Osteocyte (in vitro differentiated cells): Measurements from ENCODE around the gene RBMS3. TPM values are rescaled to one million over a fixed set of nuclear protein-coding genes. Genes with fewer than 3 reads are reported as not detected.

Source experiments
- DNase-seq: peaks from one replicate; pipeline ENCODE4 v3.0.0; 2021; ENCODE audit warnings: mixed read lengths; ENCODE audit not compliant: unreplicated experiment; ENCODE audit errors: extremely low spot score
- H3K27ac Mint-ChIP-seq: one replicate; pipeline ENCODE4 v1.8.0; 2021; ENCODE audit warnings: mild to moderate bottlenecking, mixed read lengths; ENCODE audit not compliant: unreplicated experiment
- H3K27me3 Mint-ChIP-seq: one replicate; pipeline ENCODE4 v1.8.0; 2021; ENCODE audit warnings: mixed read lengths; ENCODE audit not compliant: unreplicated experiment
- H3K36me3 Mint-ChIP-seq: one replicate; pipeline ENCODE4 v1.8.0; 2021; ENCODE audit warnings: mixed read lengths; ENCODE audit not compliant: unreplicated experiment
- H3K4me1 Mint-ChIP-seq: one replicate; pipeline ENCODE4 v1.8.0; 2021; ENCODE audit warnings: mixed read lengths; ENCODE audit not compliant: unreplicated experiment
- H3K4me3 Mint-ChIP-seq: one replicate; pipeline ENCODE4 v1.8.0; 2021; ENCODE audit warnings: mild to moderate bottlenecking, moderate library complexity, mixed read lengths; ENCODE audit not compliant: unreplicated experiment
- H3K9me3 Mint-ChIP-seq: one replicate; pipeline ENCODE4 v1.8.0; 2021; ENCODE audit warnings: mixed read lengths; ENCODE audit not compliant: unreplicated experiment
- total RNA-seq: library from RNA; stranded (reverse); gene quantifications from 2 replicates; pipeline ENCODE4 v1.2.1, GENCODE V29; 2021
- TF ChIP-seq, protein P1 (sequence below): fragments of 200-600 bp; sonication (generic); IDR thresholded peaks from 2 replicates; pipeline ENCODE4 v1.5.0; 2021; ENCODE audit warnings: antibody characterized with exemption, mild to moderate bottlenecking, moderate library complexity

The RBMS3 gene
- total RNA-seq, 1 donor from 2014 or later = 64.2 TPM

DNA sequence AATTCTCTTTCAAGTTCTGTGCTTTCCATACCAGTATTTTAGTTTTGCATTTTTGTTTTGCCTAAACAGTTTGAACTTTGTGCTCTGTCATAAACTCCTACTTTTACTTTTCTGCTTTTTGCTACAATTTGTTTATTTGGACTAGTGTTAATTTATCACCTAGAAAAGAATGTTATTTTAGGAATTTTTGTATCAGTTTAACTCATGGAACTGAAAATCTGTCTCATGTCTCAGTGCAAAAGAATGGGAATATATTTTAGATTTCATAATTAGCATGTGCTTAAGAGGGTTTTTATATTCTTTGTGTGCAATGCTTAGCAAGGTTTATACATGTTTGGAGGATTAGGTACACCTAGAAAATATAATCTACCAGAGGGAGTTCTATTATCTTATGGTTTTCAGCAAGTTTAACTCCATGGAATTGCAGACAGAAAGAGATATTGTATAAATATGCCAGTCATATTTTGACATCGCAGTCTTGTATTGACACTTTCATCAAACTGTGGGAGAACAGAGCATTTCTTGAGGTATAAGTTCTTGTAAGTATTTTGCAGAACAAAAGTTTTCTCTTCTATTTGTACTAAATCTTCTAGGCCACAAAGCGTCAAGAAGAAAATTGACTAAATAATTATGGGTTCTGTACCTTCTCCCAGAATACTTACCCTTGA lies 409.9 kb downstream of the RBMS3 start:
- H3K4me1 Mint-ChIP-seq = peaks cover 71% of the 10 kb centered on the region
- DNase-seq = no peak
- peak overlapping the region; percentile 38 for H3K27ac Mint-ChIP-seq
- TF ChIP-seq, protein P1, sequence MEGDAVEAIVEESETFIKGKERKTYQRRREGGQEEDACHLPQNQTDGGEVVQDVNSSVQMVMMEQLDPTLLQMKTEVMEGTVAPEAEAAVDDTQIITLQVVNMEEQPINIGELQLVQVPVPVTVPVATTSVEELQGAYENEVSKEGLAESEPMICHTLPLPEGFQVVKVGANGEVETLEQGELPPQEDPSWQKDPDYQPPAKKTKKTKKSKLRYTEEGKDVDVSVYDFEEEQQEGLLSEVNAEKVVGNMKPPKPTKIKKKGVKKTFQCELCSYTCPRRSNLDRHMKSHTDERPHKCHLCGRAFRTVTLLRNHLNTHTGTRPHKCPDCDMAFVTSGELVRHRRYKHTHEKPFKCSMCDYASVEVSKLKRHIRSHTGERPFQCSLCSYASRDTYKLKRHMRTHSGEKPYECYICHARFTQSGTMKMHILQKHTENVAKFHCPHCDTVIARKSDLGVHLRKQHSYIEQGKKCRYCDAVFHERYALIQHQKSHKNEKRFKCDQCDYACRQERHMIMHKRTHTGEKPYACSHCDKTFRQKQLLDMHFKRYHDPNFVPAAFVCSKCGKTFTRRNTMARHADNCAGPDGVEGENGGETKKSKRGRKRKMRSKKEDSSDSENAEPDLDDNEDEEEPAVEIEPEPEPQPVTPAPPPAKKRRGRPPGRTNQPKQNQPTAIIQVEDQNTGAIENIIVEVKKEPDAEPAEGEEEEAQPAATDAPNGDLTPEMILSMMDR = no peak
- no peak overlapping the region for H3K4me3 Mint-ChIP-seq
- no peaks in the 10 kb centered on the region for H3K9me3 Mint-ChIP-seq
- H3K36me3 Mint-ChIP-seq = peaks cover 5% of the 10 kb centered on the region
- no peaks in the 10 kb centered on the region for H3K27me3 Mint-ChIP-seq

DNA sequence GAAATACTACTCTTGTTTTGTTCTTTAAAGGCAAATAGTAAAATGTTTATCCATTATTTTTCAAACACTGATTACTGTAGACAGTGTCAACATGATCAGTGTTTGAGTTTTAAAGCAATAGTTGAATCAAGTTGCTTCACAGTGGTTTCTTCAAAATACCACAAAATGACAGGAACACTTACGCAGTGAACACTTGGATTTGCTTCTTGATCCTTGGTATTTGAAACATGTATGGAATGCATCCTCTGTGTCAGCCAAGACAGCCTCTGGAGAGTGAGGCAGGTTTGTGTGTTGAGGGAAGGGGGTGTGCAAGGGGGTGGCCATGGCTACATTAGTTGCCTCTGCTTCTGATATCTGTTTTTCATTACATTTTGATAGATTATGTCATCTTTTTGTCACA lies 413.0 kb downstream of the RBMS3 start:
- DNase-seq = no peak
- Mint-ChIP-seq H3K27me3 (no peaks in the 10 kb centered on the region), H3K27ac (peak overlapping the region; percentile 96), H3K4me1 (peaks cover 77% of the 10 kb centered on the region), H3K9me3 (no peaks in the 10 kb centered on the region), H3K4me3 (peak overlapping the region; percentile 20), H3K36me3 (peaks cover 6% of the 10 kb centered on the region)
- TF ChIP-seq, protein P1 = no peak

DNA sequence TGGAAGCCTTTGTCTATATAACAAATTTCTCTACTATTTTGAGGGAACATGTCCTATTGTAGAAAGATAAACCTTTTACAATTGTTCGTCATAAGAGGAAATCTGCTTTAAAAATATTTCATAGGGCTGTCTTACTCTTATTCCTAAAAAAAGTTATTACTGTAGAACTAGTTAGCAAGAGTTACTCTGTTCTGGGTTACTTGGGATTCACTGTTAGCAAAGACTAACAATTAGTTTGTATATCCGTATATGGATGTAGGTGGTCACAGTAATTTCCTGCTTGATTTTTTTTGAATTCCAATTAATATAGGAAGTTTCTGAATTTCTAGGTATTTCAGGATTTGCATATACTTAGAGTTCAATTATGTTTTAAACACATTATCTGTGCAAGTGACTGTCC lies 413.5 kb downstream of the RBMS3 start:
- Mint-ChIP-seq H3K9me3 (no peaks in the 10 kb centered on the region), H3K4me3 (peak overlapping the region; percentile 20), H3K27me3 (no peaks in the 10 kb centered on the region), H3K4me1 (peaks cover 77% of the 10 kb centered on the region), H3K36me3 (peaks cover 6% of the 10 kb centered on the region), H3K27ac (peak overlapping the region; percentile 96)
- TF ChIP-seq, protein P1 = no peak
- no peak for DNase-seq

DNA sequence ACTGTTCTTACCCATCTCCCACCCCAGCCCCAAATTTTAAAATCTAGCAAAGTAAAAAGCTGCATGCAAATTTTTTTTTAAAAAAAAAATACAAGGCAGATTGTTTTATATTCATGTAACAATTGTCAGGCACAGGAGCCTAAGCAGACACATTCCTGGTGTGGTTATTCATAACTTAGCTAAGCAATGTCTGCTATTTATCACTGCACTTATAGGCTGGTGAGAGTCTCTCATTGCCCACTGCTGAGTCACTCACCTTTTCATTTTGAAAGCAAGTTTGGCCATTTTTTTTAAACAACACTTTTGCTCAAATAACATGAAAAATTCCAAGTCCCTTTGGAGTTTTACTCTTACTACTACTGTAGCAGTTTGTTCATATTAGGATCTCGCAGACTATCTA lies 413.9 kb downstream of the RBMS3 start:
- no peaks in the 10 kb centered on the region for H3K27me3 Mint-ChIP-seq
- peak overlapping the region; percentile 96 for H3K27ac Mint-ChIP-seq
- no peak overlapping the region for H3K4me3 Mint-ChIP-seq
- TF ChIP-seq, protein P1 = no peak
- H3K36me3 Mint-ChIP-seq = peaks cover 7% of the 10 kb centered on the region
- no peaks in the 10 kb centered on the region for H3K9me3 Mint-ChIP-seq
- H3K4me1 Mint-ChIP-seq = peaks cover 77% of the 10 kb centered on the region
- DNase-seq = no peak

DNA sequence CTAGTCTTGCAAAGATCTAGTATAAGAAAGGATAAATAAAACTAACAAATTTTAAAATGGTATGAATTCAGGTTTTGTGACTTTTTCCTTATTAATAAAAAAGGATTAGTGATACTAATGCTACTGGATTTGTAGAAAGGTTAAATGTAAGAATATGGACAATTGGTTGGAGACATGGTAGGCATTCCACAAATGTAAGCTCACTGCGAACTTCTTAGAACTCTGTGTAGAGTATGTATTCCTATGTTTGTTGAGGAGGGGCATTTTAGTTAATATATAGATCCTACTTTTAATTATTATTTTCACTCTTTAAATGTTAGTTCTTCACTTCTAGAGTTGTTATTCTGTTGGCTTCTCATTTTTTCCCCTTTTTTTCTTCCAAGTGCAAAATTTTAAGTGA lies 414.3 kb downstream of the RBMS3 start:
- peaks cover under 1% of the 10 kb centered on the region for H3K9me3 Mint-ChIP-seq
- TF ChIP-seq, protein P1 = no peak
- H3K27me3 Mint-ChIP-seq = no peaks in the 10 kb centered on the region
- H3K36me3 Mint-ChIP-seq = peaks cover 10% of the 10 kb centered on the region
- H3K4me3 Mint-ChIP-seq = peak overlapping the region; percentile 30
- no peak for DNase-seq
- peaks cover 75% of the 10 kb centered on the region for H3K4me1 Mint-ChIP-seq
- H3K27ac Mint-ChIP-seq = peak overlapping the region; percentile 96
